Gastrocnemius medialis (tissue), 4 donors: ENCODE results near the gene DNAH6.

Experiments used
- POLR2A ChIP-seq, 2 donors: fragments of 450-650 bp; IDR thresholded peaks; one replicate each; pipeline ENCODE4 v1.6.1; 2017; ENCODE audit warnings: antibody characterized with exemption in 2 of 2, mild to moderate bottlenecking in 2 of 2, moderate library complexity in 2 of 2
- TF ChIP-seq, protein P1 (sequence below), 5 experiments: fragments of 450-650 bp in 3 of 5; fragments of 200-600 bp in 2 of 5; sonication (generic) in 2 of 5; IDR thresholded peaks in 4 of 5; conservative IDR thresholded peaks in 1 of 5; 1 replicate in 4 of 5; 2 replicates in 1 of 5; pipeline ENCODE4 v1.5.1; 2016 to 2019; ENCODE audit warnings: antibody characterized with exemption in 5 of 5, mild to moderate bottlenecking in 3 of 5, moderate library complexity in 3 of 5

DNA sequence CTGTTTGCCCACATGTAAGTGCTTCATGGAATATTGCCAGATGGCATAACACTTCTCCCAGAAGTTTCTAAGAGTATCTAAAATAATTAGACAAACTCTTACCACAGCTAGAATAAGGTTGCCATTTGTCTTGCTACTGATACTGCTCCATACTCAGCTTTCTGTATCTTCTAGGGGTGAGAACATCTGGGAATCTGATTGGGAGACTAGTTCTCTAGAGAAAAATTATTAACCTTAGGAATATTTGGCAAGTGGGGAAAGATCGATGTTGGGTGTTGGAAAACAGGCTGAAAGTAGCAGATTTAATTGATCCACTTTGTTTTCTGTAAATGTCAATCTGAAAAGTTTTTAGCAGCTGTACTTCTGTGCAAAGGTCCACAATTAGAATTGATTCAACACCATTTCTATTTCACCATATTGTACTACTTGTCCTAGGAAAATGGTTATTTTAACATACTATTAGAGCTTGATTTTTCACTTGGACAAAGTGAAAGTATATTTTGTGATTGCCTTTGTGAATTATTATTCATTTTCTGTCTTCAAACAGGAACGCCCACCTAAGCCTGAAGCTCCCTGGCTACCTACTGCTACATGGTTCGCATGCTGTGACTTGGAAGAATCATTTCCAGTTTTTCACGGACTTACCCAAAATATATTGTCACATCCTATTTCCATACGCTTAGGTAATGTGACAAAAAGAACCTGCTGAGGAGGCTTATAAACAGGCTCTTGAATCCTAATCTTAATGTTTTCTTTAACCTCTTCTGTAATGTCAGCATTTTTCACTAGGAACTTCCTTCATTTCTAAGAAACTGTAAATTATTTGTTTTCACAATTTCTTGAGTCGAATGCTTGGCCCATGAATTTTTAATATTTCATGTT lies 216.8 kb downstream of the DNAH6 start:
- TF ChIP-seq, protein P1, sequence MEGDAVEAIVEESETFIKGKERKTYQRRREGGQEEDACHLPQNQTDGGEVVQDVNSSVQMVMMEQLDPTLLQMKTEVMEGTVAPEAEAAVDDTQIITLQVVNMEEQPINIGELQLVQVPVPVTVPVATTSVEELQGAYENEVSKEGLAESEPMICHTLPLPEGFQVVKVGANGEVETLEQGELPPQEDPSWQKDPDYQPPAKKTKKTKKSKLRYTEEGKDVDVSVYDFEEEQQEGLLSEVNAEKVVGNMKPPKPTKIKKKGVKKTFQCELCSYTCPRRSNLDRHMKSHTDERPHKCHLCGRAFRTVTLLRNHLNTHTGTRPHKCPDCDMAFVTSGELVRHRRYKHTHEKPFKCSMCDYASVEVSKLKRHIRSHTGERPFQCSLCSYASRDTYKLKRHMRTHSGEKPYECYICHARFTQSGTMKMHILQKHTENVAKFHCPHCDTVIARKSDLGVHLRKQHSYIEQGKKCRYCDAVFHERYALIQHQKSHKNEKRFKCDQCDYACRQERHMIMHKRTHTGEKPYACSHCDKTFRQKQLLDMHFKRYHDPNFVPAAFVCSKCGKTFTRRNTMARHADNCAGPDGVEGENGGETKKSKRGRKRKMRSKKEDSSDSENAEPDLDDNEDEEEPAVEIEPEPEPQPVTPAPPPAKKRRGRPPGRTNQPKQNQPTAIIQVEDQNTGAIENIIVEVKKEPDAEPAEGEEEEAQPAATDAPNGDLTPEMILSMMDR (IDR thresholded peaks at IDR 0.05 in 4 of 5, conservative IDR thresholded peaks at IDR 0.05 in 1 of 5) = no peak
- no peak for TF ChIP-seq POLR2A (IDR thresholded peaks at IDR 0.05)
